OCI-LY3 (cell line): ENCODE results near the gene PLB1.

Source experiments
- H2AFZ ChIP-seq: fragments of 200-600, 300-600 bp; shearing (Covaris generic); 2 replicates; pipeline ENCODE4 v1.6.0; 2014; ENCODE audit warnings: antibody characterized with exemption, low read depth, low read length
- H3K27ac ChIP-seq: fragments of 200-600, 300-600 bp; sonication (generic); 2 replicates; pipeline ENCODE4 v1.5.1; 2014; ENCODE audit warnings: mild to moderate bottlenecking, low read length, moderate library complexity, mixed read lengths
- H3K27me3 ChIP-seq: fragments of 200-600, 300-600 bp; sonication (generic); 2 replicates; pipeline ENCODE4 v1.6.1; 2014; ENCODE audit warnings: low read depth, low read length, mixed read lengths
- H3K36me3 ChIP-seq: fragments of 200-600, 300-600 bp; sonication (generic); replicated peaks from 2 replicates; pipeline ENCODE3; 2014; ENCODE audit warnings: low read depth, low read length, mixed read lengths
- H3K4me1 ChIP-seq: fragments of 300-600, 200-600 bp; sonication (generic); 2 replicates; pipeline ENCODE4 v1.6.1; 2014; ENCODE audit warnings: low read length, mixed read lengths
- H3K4me2 ChIP-seq: fragments of 200-600, 300-600 bp; sonication (generic); 2 replicates; pipeline ENCODE4 v1.6.1; 2014; ENCODE audit warnings: low read length, mixed read lengths
- H3K4me3 ChIP-seq: fragments of 300-600, 200-600 bp; sonication (generic); 2 replicates; pipeline ENCODE4 v1.5.1; 2014; ENCODE audit warnings: antibody characterized with exemption, mild to moderate bottlenecking, low read length, moderate library complexity
- H3K79me2 ChIP-seq: fragments of 300-600, 200-600 bp; shearing (Covaris generic); 2 replicates; pipeline ENCODE4 v1.6.1; 2014; ENCODE audit warnings: mild to moderate bottlenecking, low read length, mixed read lengths
- H3K9ac ChIP-seq: fragments of 300-600, 200-600 bp; shearing (Covaris generic); 2 replicates; pipeline ENCODE4 v1.6.0; 2014; ENCODE audit warnings: mild to moderate bottlenecking, low read length, moderate library complexity
- H3K9me3 ChIP-seq: fragments of 200-600, 300-600 bp; shearing (Covaris generic); 2 replicates; pipeline ENCODE4 v1.6.1; 2014; ENCODE audit warnings: low read length, mixed read lengths; ENCODE audit not compliant: insufficient read depth
- H4K20me1 ChIP-seq: fragments of 200-600, 300-600 bp; sonication (generic); 2 replicates; pipeline ENCODE4 v1.6.1; 2016; ENCODE audit warnings: low read length, mixed read lengths; ENCODE audit not compliant: insufficient read depth
- CTCF ChIP-seq: fragments of 200-600, 300-600 bp; sonication (generic); IDR thresholded peaks from 2 replicates; pipeline ENCODE4 v1.5.1; 2014; ENCODE audit warnings: antibody characterized with exemption, low read length, low read depth
- EZH2phosphoT487 ChIP-seq: fragments of 200-600 bp; shearing (Covaris generic); IDR thresholded peaks from 2 replicates; pipeline ENCODE4 v1.6.1; 2018; ENCODE audit warnings: antibody characterized with exemption, mixed run types, low read depth

PLB1 gene

GRCh38 chr2:28580078-28580477 lies 84.2 kb downstream of the PLB1 start:
- Histone ChIP-seq H3K79me2 (no peaks in the 10 kb centered on the region), H3K9me3 (no peaks in the 10 kb centered on the region), H3K27ac (no peak overlapping the region), H3K4me1 (peaks cover 4% of the 10 kb centered on the region; the same call in 1 of the 2 replicates), H3K4me2 (no peak overlapping the region), H3K27me3 (no peaks in the 10 kb centered on the region), H3K9ac (no peak overlapping the region), H2AFZ (no peak overlapping the region), H3K36me3 (no peaks in the 10 kb centered on the region), H4K20me1 (no peaks in the 10 kb centered on the region), H3K4me3 (no peak overlapping the region)
- TF ChIP-seq CTCF (no peak), EZH2phosphoT487 (no peak)

GRCh38 chr2:28581312-28581711 lies 85.5 kb downstream of the PLB1 start:
- H3K4me1 ChIP-seq, result peaks cover 4% of the 10 kb centered on the region; the same call in 1 of the 2 replicates
- H3K36me3 ChIP-seq, result no peaks in the 10 kb centered on the region
- H3K9ac ChIP-seq, result no peak overlapping the region
- H3K4me2 ChIP-seq, result no peak overlapping the region
- H3K27ac ChIP-seq, result no peak overlapping the region
- H2AFZ ChIP-seq, result no peak overlapping the region
- peaks cover 8% of the 10 kb centered on the region for H3K27me3 ChIP-seq
- no peak overlapping the region for H3K4me3 ChIP-seq
- TF ChIP-seq CTCF (no peak), EZH2phosphoT487 (no peak)
- no peaks in the 10 kb centered on the region for H4K20me1 ChIP-seq
- no peaks in the 10 kb centered on the region for H3K79me2 ChIP-seq
- H3K9me3 ChIP-seq, result no peaks in the 10 kb centered on the region

DNA sequence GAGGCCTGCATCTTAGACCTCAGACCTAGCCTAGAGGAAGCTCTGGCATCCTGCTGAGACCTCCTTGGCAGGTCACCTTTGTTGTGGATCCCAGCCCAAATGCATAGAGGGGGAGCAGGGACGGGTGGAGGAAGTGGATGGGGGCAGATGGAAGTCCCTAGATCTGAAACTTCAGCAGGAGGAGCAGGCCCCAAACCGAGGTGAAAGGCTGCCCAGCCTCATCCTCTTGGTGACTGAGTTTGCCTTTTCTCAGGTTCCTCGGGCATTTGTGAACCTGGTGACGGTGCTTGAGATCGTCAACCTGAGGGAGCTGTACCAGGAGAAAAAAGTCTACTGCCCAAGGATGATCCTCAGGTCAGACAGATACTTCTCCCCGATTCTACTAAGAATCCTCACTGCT lies 86.3 kb downstream of the PLB1 start:
- TF ChIP-seq EZH2phosphoT487 (no peak), CTCF (no peak)
- H3K9me3 ChIP-seq, result no peaks in the 10 kb centered on the region
- no peak overlapping the region for H2AFZ ChIP-seq
- no peaks in the 10 kb centered on the region for H4K20me1 ChIP-seq
- H3K79me2 ChIP-seq, result no peaks in the 10 kb centered on the region
- H3K27ac ChIP-seq, result no peak overlapping the region
- no peak overlapping the region for H3K4me2 ChIP-seq
- H3K27me3 ChIP-seq, result peaks cover 9% of the 10 kb centered on the region
- H3K9ac ChIP-seq, result no peak overlapping the region
- no peaks in the 10 kb centered on the region for H3K36me3 ChIP-seq
- peaks cover 9% of the 10 kb centered on the region for H3K4me1 ChIP-seq
- H3K4me3 ChIP-seq, result no peak overlapping the region

DNA sequence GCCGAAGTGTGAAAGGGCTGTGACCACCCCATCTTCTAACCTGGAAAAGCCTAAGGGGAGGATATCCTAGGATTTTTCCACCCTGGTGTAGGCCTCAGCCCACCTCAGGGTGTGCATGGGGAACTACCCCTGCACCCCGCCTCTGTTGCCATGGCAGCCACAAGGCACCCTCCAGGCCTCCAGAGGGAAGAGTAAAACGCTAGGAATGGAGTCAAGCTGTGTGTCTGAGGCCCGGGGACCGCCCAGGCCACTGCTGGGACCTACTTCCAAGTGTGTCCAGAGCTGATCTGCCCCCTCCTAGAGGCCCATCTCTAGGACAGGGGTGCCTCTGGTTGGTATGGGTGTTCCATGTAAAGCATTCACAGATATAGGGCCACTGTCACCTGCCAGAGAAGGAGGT lies 86.7 kb downstream of the PLB1 start:
- Histone ChIP-seq H3K9me3 (no peaks in the 10 kb centered on the region), H3K9ac (no peak overlapping the region), H3K4me1 (peaks cover 12% of the 10 kb centered on the region), H4K20me1 (no peaks in the 10 kb centered on the region), H3K79me2 (no peaks in the 10 kb centered on the region), H3K4me3 (no peak overlapping the region), H3K27me3 (peaks cover 9% of the 10 kb centered on the region), H2AFZ (no peak overlapping the region), H3K36me3 (no peaks in the 10 kb centered on the region), H3K27ac (no peak overlapping the region), H3K4me2 (no peak overlapping the region)
- TF ChIP-seq CTCF, result no peak
- no peak for TF ChIP-seq EZH2phosphoT487
